ENCODE measurements around the gene PIGX.

- no peak for TF ChIP-seq POLR2A (IDR thresholded peaks at IDR 0.05)
- no peak for TF ChIP-seq CTCF (IDR thresholded peaks at IDR 0.05)
- no peak for TF ChIP-seq POLR2AphosphoS5 (IDR thresholded peaks at IDR 0.05)
- no peak for TF ChIP-seq EP300 (IDR thresholded peaks at IDR 0.05)
Observed at GRCh38 chr3:196695849-196696226, 16.3 kb upstream of the PIGX start.

Data from upper lobe of left lung (tissue), 4 donors.